HG03439 (cell line): ENCODE results near the gene DEDD.

Source experiments
- ATAC-seq: cut with Tn5 transposase; IDR thresholded peaks from one replicate; pipeline ENCODE4 v1.9.1; 2021; ENCODE audit warnings: mild to moderate bottlenecking, moderate library complexity; ENCODE audit not compliant: unreplicated experiment

Gene DEDD

DNA sequence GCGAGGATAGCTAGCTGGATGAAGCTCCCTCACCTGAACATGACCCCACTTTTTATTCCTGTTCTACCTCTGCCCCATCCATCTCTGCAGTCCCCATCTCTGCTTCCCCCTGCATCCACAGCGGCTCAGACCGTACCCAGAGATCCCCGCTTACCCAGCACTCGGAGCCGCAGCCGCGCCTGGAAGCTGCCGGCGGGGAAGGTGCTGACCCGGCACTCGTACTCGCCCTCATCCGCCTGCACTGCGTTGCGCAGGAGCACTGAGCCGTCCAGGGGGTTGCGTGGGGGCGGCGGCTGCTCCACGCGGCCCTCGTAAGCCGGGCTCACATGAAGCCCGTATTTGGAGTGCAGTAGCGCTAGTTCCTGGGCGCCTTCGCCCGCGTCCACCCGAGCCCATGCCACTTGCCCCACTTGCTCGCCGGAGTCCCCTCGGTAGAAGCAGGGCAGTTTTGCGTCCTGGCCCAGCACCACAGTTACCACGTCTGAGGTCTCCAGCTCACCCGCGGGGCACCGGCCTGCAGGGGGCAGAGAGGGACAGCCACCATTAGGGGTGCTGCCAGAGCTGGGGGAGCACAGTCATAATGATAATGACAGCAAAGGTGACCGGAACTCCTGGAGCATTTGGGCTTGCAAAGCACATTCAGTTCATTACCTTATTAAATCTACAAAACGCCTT is 52.9 kb downstream of the DEDD start:
- ATAC-seq = no peak

DNA sequence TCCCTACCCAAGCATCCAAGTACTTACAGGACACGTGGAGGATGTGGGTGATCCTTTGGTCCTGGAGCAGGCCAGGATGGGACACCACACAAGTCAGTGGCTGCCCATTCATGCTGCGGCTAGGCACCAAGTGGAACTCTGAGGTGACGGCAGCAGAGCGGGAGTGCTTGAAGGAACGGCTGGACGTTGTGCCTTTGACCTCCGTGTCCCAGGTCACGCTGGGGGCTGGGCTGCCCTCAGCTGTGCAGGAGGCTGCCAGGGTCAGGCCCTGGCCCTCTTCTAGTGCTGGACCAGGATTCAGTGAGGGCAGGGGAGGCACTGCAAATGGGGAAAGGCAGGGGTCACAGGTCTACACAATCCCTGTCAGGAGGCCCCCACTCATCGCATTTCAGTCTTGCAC is 55.0 kb downstream of the DEDD start:
- no peak for ATAC-seq

DNA sequence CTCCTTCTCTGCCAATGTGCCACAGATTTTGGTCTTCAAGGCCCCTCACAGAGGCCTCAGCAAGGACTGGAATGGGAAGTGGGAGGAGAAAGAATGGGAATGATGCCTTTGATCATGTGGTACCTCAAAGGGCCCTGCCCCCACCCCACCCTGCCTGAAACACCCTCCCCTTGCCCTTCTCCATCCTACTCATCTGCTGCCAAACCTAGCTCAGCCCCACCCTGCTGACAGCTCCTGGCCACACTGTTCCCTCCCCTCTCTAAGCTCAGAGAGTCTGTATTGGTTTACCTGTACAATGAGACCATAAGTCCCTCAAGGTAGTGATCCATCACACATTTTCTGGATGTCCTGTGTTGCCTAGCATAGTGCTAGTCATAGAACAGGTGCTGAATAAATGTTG is 56.1 kb downstream of the DEDD start:
- ATAC-seq = no peak

DNA sequence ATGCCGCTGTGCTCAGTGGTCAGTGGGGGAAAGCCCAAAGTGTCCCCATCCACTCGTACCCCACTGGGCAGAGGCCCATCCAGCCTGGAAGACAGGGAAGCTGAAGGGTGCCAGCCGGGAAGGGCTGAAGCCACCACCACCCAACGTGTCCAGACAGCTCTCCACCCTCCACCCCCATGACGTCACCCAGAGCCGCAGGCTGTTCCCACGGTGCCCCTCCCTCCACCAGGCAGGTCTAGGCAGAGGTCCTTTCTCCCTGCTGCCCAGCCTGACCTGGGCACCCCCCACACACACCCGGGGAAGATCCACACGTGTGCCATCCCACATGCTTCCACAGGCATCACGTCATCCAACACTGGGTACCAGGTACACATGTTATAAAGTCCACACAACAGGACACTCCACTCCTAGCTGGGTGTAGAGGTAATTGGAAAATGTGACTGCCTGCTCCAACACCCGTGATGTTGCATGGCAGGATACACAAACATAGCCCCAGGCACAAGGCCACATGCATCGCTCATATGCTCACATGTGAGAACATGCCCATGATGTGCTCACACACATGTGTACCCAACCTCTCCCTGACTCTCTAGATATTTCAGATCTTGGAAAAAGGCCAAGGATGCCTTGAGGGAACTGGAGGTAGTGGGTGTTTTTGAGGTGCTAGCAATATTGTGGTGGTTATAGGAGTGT is 57.6 kb downstream of the DEDD start:
- no peak for ATAC-seq

DNA sequence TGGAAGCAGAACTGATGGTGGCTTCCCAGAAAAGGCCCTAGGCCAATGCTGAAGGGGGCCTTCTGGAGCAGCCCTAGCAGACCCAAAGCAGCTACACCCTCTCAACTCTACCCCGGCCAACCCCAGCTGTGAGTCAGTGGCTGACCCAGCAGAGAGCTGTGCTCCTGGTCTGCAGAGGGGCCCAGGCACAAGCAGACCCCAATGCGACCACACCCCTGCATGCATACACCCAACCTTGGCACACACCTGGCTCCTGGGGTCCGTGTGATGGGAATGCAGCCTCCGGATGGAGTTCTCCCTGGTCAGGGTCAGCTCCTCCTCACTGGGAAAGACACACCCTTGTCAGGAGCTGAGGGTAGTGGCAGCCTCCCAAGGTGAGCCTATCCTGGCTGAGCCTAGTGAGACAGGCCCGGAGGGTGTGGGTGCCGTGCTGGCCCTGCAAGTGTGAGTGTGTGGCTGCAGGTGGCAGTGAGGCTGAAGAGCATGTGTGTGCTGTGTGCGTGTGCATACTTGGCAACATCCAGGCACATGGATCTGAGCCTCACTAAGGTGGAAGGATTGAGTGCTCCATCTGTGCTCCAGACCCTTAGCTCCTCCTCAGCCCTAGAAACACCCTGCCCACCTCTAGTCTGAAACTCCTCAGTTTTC is 58.9 kb downstream of the DEDD start:
- no peak for ATAC-seq

DNA sequence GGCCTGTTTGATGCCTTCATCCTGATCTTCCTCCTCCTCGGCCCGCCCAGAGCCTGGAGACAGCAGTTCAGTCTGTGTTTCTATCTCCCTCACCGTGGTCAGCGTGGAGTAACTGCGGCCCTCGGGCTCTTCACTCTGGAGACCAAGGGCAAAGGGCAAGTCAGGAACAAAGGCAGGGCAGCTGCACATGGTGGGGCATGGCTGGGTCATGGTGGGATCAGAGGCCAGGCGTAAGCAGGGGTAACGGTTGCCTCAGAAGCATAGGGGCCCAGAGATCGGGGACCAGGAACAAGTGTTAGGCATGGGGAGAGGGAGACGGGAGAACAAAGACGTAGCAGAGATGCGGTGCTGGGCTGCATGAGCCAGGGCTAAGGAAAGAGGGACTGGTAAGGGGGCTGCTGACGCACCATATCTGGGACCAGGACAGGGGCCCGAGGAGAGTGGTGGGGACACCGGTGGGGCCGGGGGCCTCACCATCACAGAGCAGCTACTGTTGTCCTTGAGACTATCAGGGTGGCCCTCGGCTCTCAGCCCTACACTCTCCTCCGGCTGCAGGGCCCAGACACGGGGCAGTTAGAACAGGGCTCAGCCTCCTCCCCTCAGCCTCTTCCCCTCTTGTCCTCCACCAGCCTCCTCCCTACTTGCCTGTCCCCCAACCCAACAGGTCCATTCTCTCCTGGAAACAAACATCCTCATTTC is 59.6 kb downstream of the DEDD start:
- ATAC-seq = no peak

DNA sequence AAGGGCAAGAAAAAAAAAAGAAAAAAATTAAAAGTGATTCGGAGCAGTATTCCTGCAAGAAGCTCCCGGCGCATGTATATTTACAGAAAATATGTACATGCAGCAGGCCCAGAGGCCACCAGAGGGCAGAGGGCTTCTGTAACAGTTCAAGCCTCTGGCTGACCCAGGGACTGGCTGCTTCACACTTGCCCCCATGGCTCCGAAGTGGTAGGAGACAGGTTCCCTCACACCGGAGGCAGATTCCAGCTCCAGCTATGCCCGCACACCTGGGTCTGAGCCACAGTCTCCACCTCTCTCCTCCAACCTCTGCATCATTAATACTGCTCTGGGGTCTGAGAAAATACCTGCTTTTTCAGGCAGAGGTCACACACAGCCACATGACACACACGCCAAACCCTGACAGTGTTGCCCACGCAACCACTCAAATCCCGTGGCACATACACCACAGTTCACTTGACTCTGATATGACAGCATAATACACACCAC is 60.5 kb downstream of the DEDD start:
- ATAC-seq = no peak
